Fibroblast of villous mesenchyme (primary cell): ENCODE data around the gene TMA7B. TPM values are rescaled to one million over a fixed set of nuclear protein-coding genes. Genes with fewer than 3 reads are reported as not detected.

ENCODE experiments used
- DNase-seq: peaks from one replicate; pipeline ENCODE4 v3.0.0-alpha.2; 2010; ENCODE audit warnings: low read depth
- H3K4me3 ChIP-seq: 2 replicates; pipeline ENCODE4 v1.5.1; 2011; ENCODE audit warnings: low read depth, mild to moderate bottlenecking, low read length
- CTCF ChIP-seq: IDR thresholded peaks from 2 replicates; pipeline ENCODE4 v1.5.1; 2012; ENCODE audit warnings: low read depth, mild to moderate bottlenecking, low read length; ENCODE audit not compliant: insufficient read depth
- total RNA-seq: library from RNA; depleted of rRNA; stranded (reverse); fragments of >200 nt; gene quantifications from 2 replicates; pipeline ENCODE4 v1.2.3, GENCODE V29; 2012

The TMA7B gene
- total RNA-seq, 1 donor: not detected

GRCh38 chr22:39925273-39925672 lies 34.9 kb upstream of the TMA7B start:
- TF ChIP-seq CTCF: no peak
- no peak for DNase-seq
- H3K4me3 ChIP-seq: no peak overlapping the region

- DNase-seq: no peak
- TF ChIP-seq CTCF: no peak
- no peak overlapping the region for H3K4me3 ChIP-seq
Measured at GRCh38 chr22:39925909-39926679, 34.1 kb upstream of the TMA7B start.

DNA sequence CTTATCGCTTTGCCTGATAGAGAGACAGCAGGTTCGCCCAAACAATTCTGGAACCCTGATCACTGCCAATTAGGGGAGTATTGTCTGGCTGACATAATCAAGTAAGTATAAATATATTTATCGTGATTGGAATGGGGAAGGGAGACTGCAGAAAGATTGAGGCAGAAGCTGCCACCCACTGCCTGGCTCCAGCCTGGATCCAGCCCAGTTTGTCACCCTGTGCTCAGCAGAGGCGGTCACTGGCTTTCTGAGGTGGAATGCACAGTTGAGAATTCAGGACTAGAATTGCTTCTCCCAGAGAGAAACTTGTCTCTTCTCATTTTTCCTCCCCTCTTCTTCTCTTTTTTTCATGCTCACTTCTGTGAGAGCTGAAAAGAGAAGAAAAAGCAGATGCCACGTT lies 33.4 kb upstream of the TMA7B start:
- DNase-seq: no peak
- TF ChIP-seq CTCF: no peak
- no peak overlapping the region for H3K4me3 ChIP-seq

DNA sequence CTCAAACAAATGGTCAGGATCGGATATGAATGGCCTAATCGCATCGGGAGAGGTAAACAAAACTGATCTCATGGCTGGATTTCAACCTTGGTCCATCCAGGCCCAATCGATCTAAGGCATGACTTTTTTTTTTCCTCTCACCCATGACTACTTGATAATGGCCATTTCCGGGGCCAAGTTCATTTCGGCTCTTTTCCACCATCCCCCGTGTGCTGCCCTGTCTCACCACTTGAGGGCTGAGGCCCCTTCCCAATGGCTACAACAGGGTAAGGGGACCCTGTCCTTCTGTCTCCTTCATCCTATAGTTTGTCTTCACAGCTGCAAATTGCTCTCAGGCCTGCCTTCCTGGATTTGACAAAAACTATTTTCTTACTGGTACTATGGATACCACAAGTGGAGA lies 32.7 kb upstream of the TMA7B start:
- peak; percentile 17 for TF ChIP-seq CTCF
- DNase-seq: no peak
- H3K4me3 ChIP-seq: no peak overlapping the region

DNA sequence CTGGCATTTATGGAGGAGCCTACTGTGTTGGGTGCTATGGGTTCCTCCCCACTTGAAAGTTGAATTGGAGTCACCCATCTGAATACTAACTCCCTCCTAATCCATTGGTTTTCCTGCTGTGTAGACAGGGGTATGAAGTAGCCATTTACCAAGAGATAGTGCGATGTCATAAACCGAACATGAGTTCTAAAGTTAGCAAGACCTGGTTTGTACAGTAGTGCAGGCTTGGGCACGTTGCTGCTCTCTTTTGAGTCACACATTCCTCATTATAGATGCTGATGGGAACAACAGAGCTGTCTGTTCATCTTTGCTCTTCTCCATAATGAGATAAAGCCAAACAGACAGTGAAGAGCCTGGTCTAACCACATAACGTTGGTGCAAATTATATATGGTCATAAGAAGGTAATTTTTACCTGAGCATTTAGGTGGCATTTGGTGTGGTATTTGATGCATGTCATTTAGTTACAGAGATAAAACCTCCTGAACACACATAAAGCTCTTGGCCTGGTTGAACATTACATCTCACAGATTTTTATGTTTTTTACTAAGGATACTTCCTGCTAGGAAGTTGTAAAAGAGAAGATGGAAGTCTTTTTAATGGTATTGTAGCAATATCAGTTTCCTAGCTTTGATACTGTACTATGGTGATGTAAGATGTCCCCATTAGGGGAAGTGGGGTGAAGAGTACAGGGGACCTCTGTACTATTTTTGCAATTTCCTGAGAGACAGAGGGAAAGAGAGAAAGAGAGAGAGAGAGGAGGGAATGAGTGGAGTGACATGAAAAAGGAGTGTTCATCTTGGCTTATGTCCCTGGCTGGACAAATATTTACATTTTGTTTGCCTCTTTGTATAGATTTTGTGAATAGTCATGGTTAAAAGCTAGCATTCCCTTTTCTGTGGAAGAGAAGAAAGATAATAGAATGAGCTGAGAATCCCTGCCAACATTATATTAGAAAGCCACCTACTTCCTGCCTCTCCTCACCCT lies 31.4 kb upstream of the TMA7B start:
- TF ChIP-seq CTCF: no peak
- no peak overlapping the region for H3K4me3 ChIP-seq
- DNase-seq: no peak

- no peak for DNase-seq
- H3K4me3 ChIP-seq: no peak overlapping the region
- TF ChIP-seq CTCF: no peak
Measured at GRCh38 chr22:39931251-39931650, 28.9 kb upstream of the TMA7B start.
